Stimulated activated CD4-positive, alpha-beta T cell treated with anti-CD3 and anti-CD28 coated beads, Interleukin-4, amount 100 ng/mL, for 48 hours (primary cell): Measurements from ENCODE around the gene PLA2G2D.
"Not testable (repeated sequence)": the region's sequence is repeated elsewhere in the genome, so short reads cannot be mapped to it uniquely, and the experiment has no call there.

Source experiments
- DNase-seq, 2 donors: peaks; one replicate each; pipeline ENCODE4 v3.0.0-alpha.2; 2020; ENCODE audit warnings: low read depth in 2 of 2

Gene PLA2G2D

DNA sequence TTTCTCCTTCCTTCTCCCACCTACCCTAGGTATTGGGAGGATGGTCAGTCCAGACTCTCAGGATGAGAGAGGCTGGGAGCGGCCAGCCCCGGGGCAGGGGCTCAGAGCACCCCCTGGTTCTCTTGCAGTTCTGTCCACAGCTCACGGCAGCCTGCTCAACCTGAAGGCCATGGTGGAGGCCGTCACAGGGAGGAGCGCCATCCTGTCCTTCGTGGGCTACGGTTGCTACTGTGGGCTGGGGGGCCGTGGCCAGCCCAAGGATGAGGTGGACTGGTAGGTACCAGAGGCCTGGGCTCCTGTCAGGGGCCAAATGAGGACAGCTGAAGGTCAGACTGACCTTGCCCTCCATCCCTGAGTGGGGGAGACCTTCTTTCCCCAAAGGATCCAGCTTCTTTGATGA, 24.0 kb upstream of the PLA2G2D start:
- no peak for DNase-seq

DNA sequence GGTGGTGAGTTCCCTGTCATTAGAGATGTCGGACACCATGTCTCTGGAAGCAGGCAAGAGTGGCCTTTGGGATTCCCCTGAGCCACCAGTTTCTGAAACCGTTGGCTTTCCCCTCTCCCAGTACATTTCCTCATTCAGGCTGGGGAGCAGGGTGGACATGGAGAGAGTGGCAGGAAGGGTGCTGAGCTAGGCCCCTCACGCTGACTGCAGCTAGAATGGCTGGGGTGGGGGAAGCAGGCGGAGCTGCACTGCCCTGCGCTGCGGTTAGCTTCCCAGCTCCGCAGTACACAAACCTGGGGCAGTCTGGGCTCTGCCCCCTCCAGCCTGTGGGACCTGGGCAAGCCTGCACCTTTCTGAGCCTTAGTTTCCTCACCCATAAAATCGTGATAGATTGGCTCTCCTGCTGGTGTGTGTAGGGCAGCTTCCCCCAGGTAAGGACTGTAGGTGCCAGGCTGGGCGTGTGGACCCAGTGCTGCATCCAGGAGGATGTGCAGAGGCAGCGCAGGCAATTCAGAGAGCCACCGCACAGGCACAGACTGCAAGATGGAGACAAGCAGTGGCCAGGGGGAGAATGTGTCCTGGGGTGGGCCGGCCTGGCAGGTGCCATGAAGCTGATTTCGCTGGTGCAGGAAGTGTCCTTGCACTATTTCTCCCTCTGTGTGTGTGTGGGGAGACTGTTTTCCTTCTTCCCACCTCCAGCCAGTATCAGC, 22.8 kb upstream of the PLA2G2D start:
- no peak for DNase-seq

DNA sequence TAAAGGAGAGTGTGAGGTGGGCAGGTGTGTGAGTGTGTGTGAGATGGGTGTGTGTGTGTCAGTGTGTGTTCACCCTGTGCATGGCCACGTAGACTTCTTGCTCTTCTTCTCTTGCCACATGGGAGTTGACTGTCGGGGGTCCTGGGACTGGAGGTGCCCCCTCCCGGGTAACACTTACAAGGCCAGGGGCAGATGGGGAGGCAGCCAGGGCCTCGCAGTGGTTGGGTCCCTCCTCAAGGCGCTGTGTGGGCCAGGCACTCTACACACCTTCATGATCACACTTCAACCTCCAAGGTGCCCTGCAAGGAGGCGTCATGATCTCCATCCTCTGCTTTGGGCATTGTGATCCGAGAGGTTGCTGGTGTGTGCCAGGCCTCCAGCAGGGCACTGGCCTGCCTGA, 22.1 kb upstream of the PLA2G2D start:
- DNase-seq = no peak

DNA sequence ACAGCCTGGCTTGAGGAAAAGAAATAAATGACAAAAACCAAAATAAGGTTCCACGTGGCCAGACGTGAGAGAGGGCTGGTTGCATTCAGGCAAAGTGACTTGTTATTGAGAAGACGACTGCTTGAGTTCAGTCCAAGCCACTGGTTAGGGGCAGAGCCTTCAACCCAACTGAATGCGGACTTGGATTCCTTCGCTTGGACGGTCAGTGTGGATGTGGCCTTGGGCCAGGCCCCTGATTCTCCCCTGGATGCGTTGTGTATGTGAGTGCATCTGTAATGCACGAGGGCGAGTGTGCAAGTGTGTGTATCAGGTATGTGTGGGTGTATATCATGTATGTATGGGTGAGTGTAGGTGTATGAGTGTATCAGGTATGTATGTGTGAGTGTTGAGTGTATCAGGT, 21.7 kb upstream of the PLA2G2D start:
- DNase-seq = no peak

GRCh38 chr1:20139776-20140612, 20.7 kb upstream of the PLA2G2D start:
- no peak for DNase-seq

DNA sequence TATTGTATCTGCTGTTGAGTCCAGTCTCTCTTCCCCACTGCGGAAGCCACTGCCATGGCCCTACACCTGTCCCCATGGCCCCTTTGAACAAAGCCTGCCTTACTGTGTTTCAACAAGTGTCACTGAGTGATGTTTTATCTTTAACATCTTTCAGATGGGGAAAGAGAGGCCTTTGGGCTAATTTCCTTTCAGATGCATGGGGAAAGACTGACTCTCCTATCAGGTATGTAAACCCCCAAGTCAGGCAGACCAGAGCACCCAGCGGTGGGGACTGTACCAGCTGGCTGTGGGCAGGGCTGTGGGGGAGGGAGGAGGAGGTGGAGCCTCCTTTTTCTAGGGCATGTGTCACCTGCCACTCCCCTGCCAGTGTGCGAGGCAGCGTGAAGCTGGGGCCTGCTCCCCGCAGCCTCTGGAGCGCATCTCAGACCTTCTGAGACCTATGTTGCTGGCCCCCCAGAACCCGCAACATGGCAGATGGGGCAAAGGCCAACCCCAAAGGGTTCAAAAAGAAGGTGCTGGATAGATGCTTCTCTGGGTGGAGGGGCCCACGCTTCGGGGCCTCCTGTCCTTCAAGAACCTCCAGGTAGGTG, 19.7 kb upstream of the PLA2G2D start, which contains the start of gene PLA2G2F:
Gene PLA2G2F, plus strand, starts transcription at position 363 of the 590 bp plus-strand sequence. Its CDS starts 105 bp downstream, at position 468.
- no peak for DNase-seq

DNA sequence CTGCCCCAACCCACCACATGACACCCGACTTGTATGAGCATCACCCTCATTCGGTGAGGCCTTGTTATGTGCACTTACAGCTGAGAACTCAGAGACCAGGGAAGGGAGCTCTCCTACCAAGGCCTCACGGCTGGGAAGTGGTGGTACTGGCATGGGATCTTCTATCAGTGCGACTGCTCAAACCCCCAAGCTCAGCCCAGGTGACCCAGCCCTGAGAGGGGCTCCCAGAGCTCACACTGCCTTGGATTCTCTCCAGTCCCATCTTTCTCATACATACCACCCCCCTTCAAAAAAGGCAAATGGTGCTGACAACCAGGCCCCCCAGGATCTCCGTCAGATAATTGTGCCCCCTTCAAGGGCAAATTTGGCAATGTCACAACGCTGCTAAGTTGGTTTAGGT, 19.0 kb upstream of the PLA2G2D start:
- no peak for DNase-seq

DNA sequence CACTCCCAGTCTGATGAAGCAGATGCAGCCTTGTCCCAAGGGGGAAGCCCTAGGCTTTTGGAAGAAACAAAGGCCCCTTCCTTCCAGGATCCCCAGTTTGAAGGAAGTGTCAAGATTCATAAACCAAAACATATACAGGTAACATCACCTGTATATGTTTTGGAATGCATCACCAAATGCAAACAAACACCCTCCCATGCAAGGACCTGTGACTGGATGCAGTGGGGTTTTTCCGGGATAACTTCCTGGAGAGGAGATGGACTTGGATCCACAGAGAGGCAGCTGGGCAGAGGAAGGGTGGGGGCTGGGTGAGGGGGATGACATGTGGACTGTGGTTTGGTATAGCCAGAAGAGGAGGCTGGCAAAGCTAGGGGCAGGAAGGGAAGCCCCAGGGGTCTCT, 18.3 kb upstream of the PLA2G2D start:
- no peak for DNase-seq

- DNase-seq = no peak
Measured at GRCh38 chr1:20137055-20137454, 17.7 kb upstream of the PLA2G2D start.

DNA sequence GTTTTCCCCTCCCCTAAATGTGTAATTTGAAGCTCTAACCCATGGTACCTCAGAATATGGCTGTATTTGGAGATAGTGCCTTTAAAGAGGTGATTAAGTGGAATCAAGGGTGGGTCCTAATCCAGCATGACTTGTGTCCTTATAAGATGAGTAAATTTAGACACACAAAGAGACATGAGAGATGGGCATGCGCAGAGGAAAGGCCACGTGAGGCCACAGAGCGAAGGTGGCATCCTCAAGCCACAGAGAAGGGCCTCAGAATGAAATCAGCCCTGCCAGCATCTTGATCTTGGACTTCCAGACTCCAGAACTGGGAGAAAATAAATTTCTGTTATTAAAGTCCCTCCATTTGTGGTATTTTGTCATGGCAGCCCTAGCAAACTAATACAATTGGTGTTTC, 16.9 kb upstream of the PLA2G2D start:
- no peak for DNase-seq

DNA sequence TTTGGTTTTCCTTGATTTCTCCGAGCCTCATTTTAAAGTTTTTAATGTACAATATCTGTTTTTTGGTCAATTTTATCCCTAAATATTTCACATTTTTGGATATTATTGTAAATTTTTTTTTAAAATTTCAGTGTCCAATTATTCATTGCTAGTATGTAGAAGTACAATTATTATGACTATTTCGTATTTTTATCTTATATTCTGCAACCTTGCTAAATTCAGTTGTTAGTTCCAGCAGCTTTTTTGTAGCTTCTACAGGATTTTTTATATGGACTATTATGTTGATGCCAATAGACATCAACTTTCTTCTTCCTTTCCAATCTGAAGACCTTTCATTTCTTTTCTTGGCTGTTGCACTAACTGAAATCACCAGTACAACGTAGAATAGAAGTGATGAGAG, 15.7 kb upstream of the PLA2G2D start:
- no peak for DNase-seq

GRCh38 chr1:20130518-20130917, 11.2 kb upstream of the PLA2G2D start:
- DNase-seq = not testable (repeated sequence)

DNA sequence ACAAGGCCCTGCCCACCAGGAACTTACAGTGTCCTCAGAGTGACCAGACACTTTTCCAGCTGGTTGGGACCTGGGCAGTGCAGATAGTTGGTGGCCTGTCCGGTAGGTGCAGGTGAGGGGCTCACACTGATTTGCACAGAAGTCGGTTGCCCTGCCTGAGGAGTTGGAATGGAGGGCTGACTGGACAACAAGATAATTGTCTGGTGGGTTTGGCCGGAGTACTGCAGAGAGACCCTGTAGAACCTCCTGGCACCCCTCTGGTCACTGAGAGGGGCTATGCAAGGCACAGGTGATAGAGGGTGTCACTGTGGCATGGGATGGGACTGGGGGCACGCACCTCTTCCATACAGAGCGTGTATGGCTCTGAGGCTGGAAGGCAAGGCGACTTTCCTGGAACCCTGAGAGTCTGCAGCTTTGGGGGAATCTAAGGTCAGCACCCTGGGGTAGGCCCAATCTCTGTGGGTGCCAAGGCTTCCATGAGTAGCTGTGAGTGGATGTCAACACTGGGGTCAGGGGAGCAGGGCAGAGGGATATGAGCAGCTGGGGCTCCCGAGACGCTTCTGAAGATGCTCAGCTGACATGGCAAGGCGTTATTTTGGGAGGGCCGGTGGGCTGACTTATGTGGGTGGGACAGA, 7.6 kb upstream of the PLA2G2D start:
- no peak for DNase-seq

DNA sequence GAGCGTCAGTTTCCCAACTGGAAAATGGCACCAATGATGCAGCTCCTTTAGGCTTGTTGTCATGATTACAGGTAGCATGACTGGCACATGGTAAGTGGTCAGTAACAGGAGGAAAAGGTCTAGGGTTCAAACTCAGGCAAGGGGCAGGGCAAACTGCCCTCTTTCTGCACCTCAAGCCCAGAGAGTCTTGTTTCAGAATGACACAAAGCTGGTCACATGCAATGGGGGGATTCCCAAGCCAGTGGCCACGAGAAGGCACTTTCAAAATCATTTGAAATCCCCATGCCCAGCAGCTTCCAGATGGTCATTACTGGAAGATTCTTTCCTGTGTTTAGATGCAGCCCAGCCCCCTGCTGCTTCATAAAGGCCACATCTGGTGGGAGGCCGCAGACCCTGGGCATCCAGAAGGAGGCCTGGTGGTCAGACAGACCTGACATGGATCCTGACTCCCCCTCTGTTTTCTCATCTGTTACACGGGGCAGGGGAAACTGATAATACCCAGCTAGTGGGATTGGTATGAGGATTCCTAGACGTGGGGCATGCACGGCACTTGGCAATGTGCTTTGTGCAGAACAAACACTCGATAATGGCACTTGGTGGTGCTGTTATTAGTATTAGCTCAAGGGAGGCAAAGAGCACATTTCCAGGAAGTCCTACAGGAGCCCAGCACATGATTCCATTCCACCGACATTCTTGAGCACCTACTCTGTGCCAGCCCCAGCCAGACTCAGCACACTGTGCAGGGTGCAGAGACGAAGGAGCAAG, 6.9 kb upstream of the PLA2G2D start:
- no peak for DNase-seq

DNA sequence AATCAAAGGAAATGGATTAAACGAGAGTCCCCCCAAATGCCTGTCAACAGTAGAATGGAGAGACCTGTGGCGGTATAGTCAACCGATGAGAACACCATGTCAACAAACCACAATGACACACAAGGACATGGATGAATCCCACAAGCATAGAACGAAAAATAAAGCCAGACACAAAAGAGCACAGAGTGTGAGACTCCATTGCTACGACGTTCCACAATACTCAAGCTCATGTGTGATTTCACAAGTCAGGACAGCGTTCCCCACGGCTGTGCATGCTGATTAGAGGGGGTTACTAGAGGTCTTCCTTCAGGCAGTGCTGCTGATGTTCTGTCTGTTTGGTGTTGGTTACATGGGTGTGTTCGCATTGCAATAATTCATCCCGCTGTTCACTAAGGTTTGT, 5.8 kb upstream of the PLA2G2D start:
- no peak for DNase-seq

GRCh38 chr1:20124456-20125057, 5.2 kb upstream of the PLA2G2D start:
- DNase-seq = no peak

GRCh38 chr1:20123722-20124455, 4.6 kb upstream of the PLA2G2D start:
- DNase-seq = no peak

- no peak for DNase-seq
Measured at GRCh38 chr1:20120796-20121195, 1.5 kb upstream of the PLA2G2D start.

- no peak for DNase-seq
Measured at GRCh38 chr1:20117236-20117635, 2.1 kb downstream of the PLA2G2D start.

DNA sequence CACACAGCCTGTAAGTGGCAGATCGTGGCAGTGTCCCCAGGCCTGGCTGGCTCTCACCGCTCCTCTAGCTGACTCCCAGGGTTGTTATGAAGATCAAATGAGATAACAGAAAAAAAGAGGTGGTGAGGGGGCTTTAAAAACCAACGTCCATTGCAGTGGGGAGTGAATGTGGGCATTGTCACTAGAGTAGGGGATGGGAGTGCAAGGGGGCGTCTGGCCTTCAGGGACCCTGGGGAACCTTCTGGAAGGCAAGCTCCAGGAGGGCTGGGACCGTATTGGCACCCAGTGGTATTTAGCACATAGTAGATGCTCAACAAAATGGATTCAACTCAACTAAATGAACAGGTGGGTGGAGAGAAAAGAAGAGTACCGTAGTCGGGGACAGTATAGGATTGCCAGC, 3.4 kb downstream of the PLA2G2D start:
- DNase-seq = no peak
